Measurements from ENCODE around the gene SDHB.
"Not testable (repeated sequence)": the region's sequence is repeated elsewhere in the genome, so short reads cannot be mapped to it uniquely, and the experiment has no call there.

Gene SDHB

GRCh38 chr1:17075470-17076255 is 21.8 kb upstream of the SDHB start:
- peak; percentile 48 for DNase-seq (ENCODE audit: low read depth)

DNA sequence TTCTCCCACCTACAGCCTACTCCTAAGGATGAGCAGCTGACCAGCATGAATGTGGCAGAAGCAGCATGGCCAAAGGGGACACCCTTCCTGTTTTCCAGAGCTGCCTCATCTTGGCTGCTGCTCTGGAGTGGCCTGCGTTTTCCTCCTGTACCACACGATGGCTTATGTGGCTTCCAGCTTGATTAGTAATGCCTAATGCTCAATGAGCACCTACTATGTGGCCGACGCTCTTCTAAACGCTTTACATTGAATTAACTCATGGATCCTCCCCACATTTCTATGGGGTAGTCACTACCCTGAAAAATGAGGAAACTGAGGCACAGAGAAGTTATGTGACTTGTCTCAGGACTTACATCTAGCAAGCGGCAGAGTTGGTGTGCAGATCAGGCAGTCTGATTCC is 18.0 kb upstream of the SDHB start:
- DNase-seq (ENCODE audit: low read depth): no peak

DNA sequence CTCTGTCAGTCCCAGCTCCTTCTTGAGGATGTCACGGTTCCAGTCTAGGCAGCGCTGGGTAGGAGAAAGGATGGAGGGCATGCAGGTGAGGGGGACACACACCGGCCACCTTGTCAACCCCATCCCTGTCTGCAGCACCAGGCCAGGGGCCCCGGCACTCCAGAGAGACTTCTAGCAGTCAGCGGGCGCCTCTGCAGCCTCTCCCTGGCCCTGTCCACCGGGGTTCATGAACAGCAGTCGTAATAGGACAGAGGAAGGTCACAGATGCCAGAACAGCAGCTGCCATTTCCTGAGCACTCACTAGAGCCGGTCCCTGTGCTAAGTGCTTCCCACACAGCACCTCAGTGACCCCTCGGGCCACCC is 16.3 kb upstream of the SDHB start:
- no peak for DNase-seq (ENCODE audit: low read depth)

GRCh38 chr1:17069452-17070162 is 15.8 kb upstream of the SDHB start:
- DNase-seq (ENCODE audit: low read depth): no peak

GRCh38 chr1:17068789-17069188 is 15.0 kb upstream of the SDHB start:
- DNase-seq (ENCODE audit: low read depth): no peak

DNA sequence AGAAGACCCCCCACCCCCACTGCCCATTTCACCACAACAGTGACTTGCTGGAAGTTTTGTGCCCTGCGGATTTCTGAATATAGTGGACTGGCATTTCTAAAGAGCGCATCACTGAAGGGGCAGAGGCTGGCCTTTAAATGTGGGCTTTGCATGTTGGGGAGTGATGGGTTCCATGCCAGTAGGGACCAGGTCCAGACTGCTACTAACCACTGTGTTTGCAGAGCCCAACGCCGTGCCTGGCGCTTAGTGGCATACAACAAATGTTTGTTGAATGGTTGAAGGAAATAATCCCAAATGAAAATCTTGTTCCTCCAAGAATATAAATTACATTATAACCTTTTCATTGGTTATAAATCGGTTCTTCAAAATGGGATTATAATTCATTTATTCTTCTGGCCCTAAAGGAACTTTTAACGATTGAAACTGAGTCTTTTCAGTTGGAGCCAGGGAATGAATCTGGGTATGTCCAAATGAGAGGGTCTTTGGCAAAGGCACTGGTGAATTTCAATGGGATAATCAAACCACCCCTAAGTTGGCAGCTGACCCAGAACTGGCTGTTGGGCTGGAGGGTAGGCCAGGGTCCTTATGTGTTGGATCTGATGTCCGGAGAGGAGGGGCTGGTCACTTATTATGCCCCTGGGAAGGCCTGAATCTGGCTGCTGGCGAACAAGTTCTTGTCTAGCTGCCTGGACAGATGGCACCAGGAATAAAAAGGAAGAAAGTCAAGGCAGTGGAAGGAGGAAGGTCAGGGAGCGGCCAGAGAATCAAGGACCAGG is 13.8 kb upstream of the SDHB start:
- no peak for DNase-seq (ENCODE audit: low read depth)

DNA sequence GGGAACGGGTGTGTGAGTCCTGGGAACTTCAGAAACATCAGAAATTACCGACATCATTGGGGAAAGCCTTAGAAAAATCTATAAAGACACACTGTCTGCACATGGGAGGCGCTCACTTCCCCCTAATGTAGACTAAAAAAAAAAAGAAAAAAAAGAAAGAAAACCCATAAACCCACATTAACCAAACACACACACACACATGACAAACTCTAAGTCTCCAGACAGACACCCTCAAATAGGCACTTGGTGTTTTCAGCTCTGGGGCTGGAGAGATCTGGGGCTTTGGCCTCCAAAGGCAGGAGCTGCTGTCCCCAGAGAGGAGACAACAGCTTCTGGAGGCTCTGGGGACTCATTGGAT is 13.2 kb upstream of the SDHB start:
- DNase-seq (ENCODE audit: low read depth): no peak

DNA sequence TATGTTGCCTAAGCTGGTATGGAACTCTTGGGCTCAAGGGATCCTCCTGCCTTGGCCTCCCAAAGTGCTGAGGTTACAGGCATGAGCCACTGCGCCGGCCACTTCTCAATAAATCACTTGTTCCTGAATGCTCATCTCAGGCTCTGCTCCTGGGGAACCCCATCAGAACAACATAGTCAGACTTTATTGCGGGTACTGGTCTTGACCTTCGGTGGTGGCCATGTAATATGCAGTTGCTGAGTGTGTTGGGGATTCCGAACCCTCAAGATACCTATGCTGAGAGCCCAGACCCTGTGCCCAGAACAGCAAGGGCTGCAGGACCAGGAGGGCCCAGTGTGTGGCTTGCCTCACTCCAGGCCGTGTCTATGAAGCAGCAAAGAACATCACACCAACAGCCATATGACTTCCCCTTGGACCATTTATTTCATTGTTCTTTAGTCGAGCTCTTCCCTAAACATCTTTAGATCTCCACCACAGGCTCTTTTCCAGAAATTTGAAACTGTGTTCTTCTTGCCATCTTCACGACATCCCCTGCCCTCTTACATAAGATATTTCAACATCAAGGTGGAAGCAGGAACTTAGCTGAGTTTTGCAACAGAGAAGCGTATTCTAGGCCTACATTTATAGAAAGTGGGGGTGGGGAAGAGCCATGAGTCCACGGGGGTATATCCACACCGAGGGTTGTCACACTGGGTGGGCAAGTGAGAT is 12.7 kb upstream of the SDHB start:
- DNase-seq (ENCODE audit: low read depth): no peak

GRCh38 chr1:17065666-17066065 is 11.8 kb upstream of the SDHB start:
- DNase-seq (ENCODE audit: low read depth): no peak

GRCh38 chr1:17062751-17063150 is 8.9 kb upstream of the SDHB start:
- not testable (repeated sequence) for DNase-seq (ENCODE audit: low read depth)

DNA sequence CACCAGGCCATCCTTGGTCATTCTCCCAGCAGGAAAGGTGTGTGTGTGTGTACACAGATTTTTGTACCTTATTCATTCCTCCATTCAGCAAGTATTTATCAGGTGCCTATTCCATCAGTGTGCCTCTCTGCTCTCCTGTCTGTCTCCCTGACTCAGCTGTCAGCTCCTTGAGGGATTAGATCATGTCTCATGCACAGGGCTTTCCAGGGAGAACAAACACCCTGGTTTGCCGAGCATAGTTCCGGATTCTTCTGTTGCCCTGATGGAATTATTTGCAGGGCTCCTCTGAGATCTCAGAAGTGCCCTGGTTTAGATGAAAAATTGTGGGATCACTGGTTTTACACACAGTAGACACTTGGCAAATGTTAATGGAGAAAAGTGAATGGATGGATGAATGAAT is 8.1 kb upstream of the SDHB start:
- DNase-seq (ENCODE audit: low read depth): no peak

GRCh38 chr1:17061486-17061885 is 7.7 kb upstream of the SDHB start:
- no peak for DNase-seq (ENCODE audit: low read depth)

GRCh38 chr1:17060306-17060749 is 6.5 kb upstream of the SDHB start:
- no peak for DNase-seq (ENCODE audit: low read depth)

DNA sequence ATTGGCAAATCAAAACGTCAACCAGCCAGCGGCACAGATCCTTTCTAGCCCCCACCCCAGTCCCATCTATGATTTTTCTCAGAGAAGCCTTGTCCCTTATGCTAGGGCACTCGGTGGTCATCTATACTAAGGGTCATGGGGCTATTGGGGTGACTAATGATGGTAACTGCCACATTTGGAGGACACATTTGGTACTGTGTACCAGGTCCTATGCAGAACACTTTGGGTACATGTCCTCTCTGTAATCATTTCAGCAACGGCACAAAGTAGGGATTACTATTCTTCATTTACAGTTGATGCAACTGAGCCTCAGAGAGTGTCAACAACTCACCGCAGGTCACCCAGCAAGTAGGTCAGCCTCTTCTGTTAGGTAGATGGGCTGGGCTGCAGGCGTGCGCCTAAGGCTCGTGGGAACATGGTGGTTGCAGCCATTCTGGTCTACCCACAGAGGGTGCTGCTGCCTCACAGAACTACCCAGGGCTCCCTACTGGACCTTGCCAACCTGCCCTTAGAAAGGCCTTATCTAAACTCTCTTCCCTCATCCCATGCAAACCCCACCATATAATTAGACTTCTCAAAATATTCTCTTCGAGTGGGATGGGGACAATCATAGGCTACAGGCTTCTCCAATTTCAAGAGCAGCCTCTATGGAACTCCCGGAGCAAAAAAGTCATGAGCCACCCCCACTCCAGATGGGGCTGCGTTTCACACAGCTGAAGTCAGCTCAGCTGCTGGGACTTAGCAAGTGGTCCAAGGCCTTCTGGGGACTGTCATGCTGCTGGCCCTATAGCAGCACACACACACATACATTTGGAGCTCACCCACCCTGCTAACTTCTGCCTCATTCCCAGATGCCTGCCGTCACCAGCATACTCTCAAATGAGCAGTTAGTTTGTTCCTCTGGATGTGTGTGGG is 5.8 kb upstream of the SDHB start:
- peak; percentile 59 for DNase-seq (ENCODE audit: low read depth)

DNA sequence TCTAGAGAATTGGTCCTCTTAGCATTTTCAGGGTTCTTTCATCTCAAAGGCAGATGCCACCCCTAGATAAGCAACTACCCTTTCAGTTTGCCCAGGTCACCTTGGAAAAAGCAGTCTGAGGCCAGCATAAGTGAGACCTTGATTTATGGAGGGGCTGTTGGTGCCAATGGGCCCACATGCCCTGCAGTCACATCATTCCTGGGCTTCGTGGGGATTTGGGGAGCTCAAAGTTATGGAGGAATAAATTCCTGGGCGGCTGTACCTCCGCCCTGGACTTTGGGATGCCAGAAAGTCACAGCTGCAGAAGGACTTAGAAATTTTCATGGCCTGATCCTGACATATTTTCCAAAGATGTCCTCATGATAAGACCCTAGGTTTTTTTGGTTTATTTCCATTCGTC is 2.7 kb upstream of the SDHB start:
- DNase-seq (ENCODE audit: low read depth): no peak

GRCh38 chr1:17055801-17056200 is 2.0 kb upstream of the SDHB start:
- no peak for DNase-seq (ENCODE audit: low read depth)

DNA sequence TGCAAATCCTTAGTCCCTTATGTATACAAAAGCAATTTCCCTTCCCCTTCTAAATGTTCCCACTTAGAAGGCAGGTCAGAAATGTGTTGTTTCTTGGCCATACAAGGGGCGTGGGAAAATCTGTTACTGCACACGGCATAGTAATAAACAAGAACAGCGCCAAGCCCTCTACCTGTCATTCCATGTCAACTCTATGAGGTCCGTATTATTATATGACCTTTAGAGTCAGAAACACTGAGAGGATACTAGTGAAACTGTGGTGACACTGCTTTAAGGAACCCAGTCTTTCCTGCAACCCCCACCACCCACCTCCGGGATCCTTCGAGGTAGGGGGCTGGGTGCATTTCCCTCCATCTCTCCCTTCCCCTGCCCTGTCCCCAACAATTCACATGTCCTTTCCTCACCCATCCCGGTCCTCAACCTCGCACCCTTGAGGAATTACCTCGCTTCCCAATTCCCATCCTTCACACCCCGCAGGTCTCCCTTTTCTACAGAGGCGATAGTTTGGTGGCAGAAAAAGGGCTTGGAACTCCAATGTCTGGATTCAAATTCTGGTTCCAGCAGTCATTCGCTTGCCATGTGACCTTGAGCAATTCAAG is 647 bp downstream of the SDHB start:
- no peak for DNase-seq (ENCODE audit: low read depth)

DNA sequence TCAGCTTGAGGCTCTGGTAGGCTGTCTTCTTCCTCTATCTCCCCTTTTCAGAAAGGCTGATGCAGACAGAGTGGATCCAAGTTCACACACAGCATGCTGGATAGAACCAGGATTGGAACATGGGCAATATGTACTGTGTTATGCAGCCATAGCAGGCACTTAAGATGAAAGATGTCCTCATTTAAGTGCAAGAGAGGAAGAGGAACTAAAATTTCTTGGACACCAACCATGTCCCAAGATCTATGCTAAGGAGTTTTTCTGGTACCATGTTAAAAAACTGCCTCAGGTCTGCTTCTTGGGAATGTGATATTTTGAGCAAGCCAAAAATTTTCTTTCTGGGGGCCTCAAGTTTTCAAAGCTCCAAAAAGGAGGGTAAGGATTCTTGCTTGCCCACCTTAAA is 1.2 kb downstream of the SDHB start:
- DNase-seq (ENCODE audit: low read depth): no peak

DNA sequence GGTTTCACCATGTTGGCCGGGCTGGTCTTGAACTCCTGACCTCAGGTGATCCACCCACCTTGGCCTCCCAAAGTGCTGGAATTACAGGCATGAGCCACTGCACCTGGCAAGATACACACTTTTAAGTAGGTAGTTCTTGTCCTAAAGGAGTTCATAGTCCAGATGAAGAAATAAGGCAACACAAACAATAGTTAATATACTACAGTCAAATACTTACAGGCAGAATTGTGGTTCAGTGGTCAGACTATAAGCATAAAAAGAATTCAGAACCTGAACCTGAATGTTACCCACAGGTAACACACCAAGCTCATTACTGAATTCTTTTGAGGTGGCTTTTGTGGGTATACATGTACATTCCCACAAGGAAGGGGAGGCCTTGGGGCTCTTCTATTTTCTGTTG is 1.8 kb downstream of the SDHB start:
- DNase-seq (ENCODE audit: low read depth): no peak

DNA sequence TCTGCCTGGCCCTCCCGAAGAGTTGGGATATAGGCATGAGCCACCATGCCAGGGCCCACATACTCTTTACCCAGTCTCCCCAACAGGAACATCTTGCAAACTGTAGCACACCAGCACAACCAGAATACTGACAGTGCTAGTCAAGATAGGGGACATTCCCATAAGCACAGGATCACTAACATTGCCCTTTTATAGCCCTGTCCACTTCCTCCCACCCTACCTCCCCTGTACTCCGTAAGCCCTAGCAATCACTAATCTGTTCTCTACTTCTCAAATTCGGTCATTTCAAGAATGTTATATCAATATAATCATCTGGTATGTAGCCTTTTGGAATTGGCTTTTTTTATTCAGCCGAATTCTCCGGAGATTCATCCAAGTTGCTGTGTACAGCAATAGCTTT is 5.9 kb downstream of the SDHB start:
- DNase-seq (ENCODE audit: low read depth): no peak

GRCh38 chr1:17046334-17046657 is 7.5 kb downstream of the SDHB start:
- DNase-seq (ENCODE audit: low read depth): no peak

Data from CMK (cell line).